HuH-7.5 (cell line): ENCODE results near the gene TAL2.
"Not testable (repeated sequence)": the region's sequence is repeated elsewhere in the genome, so short reads cannot be mapped to it uniquely, and the experiment has no call there.

Experiments used
- DNase-seq: peaks from one replicate; pipeline ENCODE4 v3.0.0; 2011; ENCODE audit warnings: low spot score

TAL2 gene

DNA sequence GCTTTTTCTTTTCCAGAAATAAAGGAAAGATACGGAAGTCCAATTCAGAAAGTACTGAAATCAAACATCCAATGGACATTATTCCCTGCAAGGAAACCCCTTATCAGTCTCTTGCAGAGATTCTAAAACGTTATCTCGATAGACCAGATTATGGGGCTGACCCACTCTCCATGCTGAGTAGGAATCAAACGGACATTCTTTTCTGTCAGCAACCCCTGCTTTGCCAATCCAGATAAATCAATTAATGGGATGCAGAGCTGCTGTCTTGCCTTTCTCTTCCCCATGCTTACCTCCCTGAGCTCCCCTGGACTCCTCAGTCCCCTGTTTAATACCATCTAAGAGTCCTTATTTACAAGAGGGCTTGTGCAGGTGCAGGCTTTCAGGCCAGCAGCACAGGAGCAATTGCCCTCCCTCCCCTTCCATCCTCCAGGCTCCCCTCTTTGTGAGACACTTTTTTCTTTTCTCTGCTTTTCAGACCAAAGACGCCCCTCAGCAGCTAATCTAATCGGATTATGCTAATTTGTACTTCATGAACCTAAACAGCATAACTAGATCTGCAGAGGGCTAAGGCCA is 14.2 kb downstream of the TAL2 start:
- DNase-seq = no peak

DNA sequence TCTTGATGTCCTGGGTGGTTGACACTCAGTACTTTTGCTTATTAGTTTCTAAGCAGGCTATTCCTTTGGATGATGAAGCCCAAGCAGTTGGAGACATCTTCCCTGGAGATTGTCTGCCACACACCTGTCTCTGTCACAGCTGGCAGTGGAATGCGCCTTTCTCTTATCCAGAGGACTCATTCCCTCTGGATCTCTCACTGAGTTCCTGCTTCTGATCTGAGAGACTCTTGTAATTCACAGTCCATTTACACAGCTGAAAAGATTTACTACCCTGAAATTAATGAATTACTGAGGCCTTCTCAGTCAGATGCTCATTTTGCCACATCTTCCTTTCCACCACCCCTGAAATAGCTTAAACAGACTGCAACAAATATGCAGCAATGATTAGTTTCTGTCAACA is 15.9 kb downstream of the TAL2 start:
- no peak for DNase-seq

DNA sequence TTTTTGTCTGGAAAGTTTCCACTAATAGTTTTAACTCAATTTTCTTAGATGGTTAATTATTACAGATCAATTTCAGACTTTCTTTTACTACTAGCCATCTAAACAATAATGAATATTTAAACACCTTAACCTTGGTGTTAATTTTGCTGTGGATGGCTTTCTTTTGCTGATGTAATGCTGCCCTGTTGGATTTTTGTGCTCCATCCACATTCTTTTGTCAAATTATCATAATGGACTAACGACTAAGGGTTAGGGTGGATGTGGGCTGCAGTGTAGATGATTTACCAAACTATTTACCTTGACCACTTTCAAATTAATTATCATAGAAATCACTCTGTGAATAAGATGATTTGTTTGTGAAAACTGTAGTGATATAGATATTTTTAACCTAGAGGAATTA is 16.5 kb downstream of the TAL2 start:
- no peak for DNase-seq

DNA sequence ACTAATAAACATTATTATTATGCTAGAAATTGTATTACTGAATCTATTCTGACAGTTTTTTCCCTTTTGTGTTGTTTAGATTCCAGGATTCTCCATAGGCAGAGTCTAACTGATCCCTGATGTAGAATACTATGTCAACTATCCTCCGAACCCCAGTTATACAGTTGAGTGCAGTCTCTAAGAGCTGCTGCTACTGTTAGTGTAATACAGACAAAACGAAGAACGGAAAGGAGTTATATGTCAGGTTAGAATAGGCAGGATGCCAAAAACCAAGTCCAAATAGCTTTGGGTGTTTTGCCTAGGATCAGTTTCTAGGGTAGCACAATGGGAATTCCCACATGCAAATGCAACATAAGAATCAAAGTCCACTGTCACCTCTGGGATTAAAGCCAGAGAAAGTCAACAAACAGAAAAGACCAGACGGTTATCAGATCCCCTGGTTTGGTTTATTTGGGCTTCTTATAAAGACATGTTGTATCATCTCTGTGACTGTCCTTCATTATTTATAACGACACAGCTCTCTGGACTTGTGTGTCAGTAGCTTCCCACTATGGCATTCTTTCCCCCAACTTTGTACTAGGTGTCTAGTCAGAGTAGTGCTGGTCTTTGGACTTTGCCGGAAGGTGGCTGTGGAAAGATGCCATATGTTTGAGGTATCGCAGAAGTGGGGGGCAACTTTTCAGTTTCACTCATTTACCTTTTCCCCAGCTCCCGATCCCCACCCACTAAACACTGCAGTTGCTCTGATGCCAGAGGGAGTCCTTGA is 17.2 kb downstream of the TAL2 start:
- DNase-seq = no peak

DNA sequence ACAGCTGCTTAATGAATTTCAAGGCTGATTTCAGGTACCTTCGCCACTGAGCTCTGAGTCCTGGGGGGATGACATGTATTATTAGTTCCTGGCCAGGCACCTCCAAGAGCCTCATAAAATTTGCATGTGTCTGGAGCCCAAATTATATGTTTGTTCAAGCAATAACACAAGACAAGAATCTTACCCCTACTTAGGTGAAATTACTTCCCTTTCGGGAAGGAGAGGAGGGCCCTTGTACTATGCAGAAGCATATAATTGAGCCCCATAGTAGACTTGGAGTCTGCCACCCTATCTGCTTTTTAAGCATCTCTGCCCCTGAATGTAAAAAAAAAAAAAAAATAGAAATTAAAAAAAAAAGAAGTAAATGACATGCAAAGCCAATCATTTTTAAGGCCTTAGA is 19.1 kb downstream of the TAL2 start:
- no peak for DNase-seq

DNA sequence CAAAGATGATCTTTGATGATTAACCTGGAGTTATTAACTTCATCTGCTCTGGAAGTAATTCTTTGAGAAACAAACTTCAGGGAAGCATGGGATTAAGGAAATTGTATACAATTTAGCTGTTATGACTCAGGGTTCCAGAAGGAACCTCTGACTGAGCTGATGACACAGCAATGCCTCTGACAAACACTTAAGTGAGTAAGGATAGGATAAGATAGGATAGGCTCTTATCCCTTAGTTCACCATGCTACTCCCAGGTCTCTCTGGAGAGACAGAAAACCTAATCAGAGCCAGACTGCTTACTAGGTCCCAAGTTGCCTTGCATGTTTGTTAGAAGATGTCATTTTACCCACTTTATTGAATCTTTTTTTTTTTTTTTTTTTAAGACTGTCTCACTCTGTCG is 19.5 kb downstream of the TAL2 start:
- DNase-seq = no peak

DNA sequence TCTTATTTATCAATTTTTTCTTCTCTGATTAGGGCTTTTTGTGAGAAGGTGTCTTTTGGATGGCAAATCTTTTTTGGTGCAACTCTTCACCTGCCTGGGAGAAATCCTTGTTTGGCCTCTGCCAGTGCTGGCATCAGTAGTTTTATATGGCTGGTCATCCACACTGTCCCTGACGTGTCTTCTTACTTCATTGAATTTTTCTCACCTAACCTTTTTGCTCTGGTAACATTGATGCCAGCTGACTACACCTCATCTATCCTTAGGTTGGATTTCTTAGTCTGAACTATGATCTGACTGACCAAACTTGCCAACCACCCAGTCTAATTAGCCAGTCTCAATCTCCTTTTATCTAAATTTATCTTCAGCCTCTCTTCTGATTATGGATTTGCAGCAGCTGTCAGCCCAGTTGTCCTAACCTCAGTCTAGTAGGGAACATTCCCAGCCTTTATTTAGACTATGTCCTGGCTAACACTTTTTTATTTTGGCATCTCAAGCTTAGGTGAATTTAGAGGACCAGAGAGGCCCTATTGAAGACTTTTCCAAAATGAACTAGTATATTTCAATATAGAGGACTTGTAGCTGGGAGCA is 21.5 kb downstream of the TAL2 start:
- DNase-seq = no peak

DNA sequence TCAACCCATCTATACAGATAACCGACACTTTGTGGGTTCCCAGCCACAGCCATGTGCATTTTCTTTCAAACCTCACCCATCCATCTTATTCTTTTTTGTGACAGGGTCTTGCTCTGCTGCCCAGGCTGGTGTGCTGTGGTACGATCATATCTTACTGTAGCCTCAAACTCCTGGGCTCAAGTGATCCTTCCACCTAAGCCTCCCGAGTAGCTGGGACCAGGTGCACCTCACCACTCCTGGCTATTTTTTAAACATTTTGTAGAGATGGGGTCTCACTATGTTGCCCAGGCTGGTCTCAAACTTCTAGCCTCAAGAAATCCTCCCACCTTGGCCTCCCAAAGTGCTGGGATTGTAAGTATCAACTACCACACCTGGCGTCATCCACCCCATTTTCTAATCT is 24.7 kb downstream of the TAL2 start:
- no peak for DNase-seq

DNA sequence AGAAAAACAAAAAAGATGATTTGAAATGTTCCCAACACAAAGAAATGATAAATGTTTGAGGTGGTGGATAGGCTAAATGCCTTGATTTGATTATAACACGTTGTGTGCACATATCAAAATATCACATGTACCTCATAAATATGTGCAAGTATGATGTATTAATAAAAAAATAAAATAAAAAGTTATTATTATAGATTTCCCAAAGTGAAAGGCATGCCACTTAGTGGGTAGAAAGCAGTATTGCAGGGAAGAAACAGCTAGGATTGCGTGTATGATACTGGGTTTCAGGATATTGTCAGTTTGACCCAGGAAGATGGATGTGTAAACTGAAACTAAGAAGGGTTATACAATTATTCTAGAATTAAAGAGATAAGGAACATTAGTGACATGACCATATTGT is 28.5 kb downstream of the TAL2 start:
- peak; percentile 52 for DNase-seq

DNA sequence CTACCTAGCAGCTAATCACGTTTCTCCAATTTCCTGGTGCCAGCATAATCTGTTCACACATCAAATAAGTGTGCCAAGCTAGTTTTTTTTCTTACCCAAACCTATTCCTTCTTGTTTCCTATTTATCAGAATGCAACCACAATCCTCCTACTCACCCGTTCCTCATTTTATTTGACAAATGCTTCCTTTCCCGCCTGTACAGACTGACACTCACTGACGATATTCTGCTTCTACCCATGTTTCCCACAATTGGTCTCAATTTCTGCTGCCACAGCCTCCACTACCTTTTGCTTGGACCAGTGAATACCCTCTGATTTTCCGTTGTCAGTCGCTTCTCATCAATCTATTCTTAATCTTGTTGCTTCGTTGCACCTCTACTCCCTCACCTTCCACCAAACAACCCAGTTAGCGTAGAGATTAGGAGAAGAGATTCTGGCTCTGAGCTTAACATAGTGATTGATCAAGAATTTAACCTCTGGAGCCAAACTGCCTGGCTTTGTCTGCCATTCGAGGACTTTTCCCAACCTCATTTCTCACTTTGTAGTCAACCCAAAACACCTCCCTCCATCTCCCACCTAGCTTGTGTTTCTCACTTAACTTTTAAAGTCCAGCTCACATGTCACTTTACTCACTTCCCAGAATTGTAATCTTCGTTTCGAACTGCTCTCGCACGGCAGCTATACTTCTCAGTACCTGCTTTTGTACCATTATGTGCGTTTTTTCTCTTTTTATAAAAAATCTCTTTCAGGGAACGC is 31.4 kb downstream of the TAL2 start:
- DNase-seq = no peak

DNA sequence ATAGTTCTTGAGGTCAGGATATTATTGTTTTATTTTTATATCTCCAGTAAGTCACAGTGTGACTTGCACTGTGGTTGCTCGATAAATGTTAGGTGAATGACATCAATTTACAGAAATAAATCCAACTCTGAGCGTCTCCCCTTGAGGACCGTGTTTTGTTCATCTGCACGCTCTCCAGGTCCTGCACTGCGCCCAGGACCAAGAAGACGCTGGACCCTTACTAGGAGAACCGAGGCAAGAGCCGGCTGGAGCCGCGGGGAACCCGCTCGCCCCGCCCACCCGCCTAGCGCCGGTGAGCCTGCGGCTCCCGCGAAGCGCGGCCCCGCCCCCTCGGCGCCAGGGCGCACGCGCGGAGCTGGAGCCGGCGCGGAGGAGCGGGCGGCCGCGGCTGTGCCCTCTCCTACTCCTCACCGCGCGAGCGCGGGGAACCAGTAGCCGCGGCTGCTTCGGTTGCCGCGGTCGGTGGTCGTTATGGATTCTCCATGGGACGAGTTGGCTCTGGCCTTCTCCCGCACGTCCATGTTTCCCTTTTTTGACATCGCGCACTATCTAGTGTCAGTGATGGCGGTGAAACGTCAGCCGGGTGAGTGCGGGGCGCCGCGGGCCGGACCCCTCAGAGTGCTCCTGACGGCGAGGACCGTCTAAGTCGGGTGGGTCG is 32.1 kb downstream of the TAL2 start, which contains the start of gene TMEM38B:
TMEM38B (plus strand) TSS at position 352 of the 658 bp plus-strand sequence; CDS start at position 472, 120 bp downstream.
- DNase-seq = peak; percentile 77

DNA sequence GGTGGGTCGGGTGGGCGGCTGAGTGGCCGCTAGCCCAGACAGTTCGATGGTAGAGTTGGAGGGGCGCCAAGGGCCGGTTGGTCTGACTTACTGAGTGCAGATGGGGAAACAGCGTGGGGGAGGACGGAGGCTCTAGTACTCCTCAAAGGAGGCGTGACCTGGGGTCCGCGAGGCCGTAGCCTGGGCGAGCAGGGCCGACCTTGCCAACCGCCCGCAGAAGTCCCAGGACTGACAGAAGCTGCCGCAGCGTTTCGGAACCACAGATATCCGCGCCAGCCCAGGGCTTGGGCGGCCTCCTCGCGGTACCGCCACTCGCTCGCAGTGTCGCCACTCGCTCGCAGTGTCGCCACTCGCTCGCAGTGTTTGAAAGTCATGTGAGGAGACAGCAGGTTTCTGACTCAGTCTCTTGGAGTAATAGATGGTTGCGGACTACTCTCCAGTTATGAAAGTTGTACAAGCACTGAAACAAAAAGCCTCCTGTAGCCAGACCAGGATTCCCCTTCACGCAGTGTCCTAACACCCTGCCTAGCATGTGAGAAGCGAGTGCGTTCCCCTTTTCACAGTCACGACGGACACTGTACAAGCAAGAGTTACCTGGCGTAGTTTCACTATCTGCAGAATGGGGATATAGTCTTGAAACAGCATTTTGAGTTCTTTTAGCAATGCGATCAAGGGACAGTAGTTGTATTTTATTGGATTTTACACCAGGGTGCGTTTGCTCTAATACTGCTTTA is 32.8 kb downstream of the TAL2 start:
- peak; percentile 54 for DNase-seq

DNA sequence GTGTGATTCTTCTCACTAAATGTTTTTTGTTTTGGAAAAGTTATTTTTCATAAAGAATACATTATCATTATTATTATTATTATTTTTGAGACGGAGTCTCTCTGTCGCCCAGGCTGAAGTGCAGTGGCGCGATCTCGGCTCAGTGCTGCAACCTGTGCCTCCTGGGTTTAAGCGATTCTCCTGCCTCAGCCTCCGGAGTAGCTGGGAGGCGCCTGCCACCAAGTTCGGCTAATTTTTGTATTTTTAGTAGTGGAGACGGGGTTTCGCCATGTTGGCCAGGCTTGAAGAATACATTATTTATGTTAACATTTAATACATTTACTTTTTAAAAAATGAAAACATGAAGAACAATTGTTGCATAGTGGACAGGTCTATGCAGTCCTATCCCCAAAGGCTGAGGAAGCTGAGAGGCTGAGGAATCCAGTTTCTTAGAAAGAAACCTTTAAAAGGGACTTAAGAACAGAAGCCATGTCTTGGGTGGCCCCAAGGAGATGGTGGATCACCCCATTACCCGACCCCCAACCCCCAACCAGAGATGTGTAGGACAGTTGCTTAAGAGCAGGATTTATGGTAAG is 34.0 kb downstream of the TAL2 start:
- no peak for DNase-seq

DNA sequence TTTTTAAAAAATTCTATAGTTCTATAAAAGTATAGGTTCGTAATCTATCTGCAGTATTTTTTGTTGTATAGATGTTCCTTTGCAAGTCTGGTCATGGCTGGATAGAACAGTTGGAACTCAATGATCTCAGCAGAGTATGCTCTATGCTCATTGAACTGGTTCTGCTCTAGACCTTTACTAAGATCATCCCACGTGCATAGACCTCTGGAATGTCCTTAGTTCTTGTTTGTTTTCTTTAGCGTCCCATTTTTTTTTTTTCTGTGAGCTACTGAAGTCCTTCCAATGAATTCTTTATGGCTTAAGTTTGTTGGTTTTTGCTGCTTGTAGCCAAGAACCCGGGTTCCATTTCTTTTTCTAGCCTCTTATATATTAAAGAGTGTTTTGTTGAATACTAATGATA is 35.6 kb downstream of the TAL2 start:
- no peak for DNase-seq

DNA sequence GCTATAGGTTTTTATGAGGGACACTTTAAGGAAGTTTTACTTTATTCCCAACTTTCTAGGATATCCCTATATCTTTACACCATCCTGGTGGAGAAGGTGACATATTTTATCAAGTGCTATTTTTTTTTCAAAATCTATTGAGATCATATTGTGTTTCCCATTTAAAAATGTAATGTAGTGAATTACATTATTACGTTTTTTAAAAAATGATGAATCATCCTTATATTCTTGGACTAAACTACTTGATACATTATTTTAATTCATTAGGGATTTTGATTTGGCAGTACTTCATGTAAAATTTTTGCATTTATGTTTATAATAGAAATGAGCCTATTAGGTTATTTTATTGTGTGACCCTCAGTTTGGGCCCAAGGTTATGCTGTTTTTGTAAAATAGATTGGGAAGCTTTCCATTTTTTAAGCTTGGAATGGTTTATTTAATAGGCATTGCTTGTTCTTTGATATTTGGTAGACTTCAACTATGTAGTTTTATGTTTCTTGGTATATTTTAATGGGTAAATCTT is 36.2 kb downstream of the TAL2 start:
- DNase-seq = no peak

DNA sequence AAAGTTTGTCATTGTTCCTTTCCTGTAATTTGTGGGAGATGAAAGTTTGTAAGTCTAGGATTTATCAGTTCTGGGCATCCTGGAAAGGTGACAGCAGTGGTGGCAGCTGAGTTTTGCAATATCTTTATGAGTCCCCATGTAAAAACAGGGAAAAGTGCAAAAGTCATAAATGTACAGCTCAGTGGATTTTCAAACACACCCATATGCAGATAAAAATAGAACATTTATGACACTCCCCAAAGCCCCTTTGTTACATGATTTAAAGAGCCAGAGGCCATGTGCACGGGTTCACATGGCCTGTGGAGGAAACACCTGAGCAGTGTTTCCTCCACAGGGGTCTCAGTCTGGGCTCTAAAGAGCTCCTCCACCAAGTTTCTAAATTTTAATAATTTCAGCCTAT is 38.4 kb downstream of the TAL2 start:
- DNase-seq = no peak

DNA sequence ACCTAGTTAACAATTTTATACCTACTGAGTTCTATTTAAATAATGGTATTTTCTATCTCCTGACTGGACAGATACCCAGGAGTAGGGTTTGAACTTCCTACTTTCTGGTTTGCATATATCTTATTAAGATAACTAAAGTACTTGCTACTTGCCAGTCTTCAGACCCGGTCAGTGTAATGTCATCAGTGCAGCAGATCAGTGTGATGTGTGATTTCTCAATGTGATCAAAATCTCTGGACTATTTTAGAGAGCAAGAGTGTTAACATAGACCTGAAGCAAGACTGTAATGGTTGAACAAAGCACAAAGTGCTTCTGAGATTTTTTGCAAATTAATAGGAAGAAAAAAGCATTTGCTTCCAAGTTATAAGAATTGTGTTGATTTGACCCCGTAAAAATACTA is 38.9 kb downstream of the TAL2 start:
- DNase-seq = no peak

DNA sequence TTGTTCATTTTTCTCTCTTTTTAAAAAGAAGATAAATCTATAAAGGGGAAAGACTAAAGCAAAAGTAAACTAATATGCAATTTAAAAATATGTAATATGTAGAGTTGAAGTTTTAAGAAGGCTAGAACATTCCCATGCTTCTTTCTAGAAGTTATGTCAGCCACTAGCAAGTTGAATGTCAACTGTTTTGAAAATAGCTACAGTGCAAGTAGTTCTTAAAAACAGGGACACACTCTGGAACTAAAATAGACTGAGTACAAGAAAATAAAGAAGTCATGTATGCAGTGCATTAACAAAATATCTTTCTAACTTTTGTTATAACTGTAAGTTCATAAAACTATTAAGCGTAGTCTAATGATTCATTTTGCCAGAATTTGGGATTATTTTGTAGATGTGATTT is 40.0 kb downstream of the TAL2 start:
- DNase-seq = no peak

DNA sequence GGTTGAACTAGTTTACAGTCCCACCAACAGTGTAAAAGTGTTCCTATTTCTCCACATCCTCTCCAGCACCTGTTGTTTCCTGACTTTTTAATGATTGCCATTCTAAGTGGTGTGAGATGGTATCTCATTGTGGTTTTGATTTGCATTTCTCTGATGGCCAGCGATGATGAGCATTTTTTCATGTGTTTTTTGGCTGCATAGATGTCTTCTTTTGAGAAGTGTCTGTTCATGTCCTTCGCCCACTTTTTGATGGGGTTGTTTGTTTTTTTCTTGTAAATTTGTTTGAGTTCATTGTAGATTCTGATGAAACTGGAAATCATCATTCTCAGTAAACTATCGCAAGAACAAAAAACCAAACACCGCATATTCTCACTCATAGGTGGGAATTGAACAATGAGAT is 41.4 kb downstream of the TAL2 start:
- DNase-seq = not testable (repeated sequence)

DNA sequence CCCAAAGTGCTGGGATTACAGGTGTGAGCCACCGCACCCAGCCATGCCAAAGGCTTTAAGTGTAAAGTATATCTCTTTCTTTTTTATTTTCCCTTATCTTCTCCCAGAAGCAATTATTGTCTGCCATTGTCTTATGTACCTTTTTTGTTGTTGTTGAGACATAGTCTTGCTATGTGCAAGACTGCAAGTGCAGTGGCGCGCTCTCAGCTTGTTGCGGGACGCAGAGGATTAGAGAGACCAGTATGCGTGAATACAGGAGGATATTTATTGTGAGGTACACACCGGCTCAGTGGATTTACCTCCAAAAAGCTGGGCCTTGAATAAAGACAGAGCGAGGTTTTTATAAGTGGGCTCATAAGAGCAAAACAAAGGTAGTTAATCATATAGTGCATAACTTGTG is 43.9 kb downstream of the TAL2 start:
- no peak for DNase-seq

DNA sequence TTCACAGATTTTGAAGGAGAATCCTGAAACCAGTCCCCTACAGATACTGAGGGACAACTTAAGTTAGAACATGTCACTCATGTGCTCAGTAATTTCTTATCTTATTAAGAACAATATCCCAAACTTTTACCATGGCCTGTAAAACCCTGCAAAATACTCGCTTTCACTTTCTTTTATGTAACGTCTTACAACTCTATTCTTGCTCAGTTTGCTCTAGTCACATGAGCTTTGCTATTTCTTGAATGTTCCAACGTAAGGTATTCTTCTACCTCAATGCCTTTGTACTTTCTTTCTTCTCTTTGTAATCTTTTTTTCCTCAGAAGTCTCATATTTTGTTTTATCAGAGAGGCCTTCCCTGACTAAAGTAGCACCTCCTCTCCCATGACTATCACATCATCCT is 46.1 kb downstream of the TAL2 start:
- no peak for DNase-seq
